AG09319 (cell line): ENCODE results near the gene QRICH1.
"Not testable (repeated sequence)": the region's sequence is repeated elsewhere in the genome, so short reads cannot be mapped to it uniquely, and the experiment has no call there.

Experiments used
- DNase-seq: peaks from one replicate; pipeline ENCODE4 v3.0.0-alpha.2; 2010; ENCODE audit warnings: low read depth; ENCODE audit errors: extremely low read depth
- CTCF ChIP-seq: IDR thresholded peaks from 2 replicates; pipeline ENCODE4 v1.5.1; 2011; ENCODE audit warnings: low read depth, mild to moderate bottlenecking, inconsistent platforms, low read length, moderate library complexity

Gene QRICH1

GRCh38 chr3:49015765-49016164 lies 78.1 kb downstream of the QRICH1 start:
- no peak for TF ChIP-seq CTCF

GRCh38 chr3:49015072-49015471 lies 78.8 kb downstream of the QRICH1 start:
- no peak for TF ChIP-seq CTCF

More at GRCh38 chr3:49015765-49016164, 78.1 kb downstream of the QRICH1 start:
- DNase-seq, result no peak

DNA sequence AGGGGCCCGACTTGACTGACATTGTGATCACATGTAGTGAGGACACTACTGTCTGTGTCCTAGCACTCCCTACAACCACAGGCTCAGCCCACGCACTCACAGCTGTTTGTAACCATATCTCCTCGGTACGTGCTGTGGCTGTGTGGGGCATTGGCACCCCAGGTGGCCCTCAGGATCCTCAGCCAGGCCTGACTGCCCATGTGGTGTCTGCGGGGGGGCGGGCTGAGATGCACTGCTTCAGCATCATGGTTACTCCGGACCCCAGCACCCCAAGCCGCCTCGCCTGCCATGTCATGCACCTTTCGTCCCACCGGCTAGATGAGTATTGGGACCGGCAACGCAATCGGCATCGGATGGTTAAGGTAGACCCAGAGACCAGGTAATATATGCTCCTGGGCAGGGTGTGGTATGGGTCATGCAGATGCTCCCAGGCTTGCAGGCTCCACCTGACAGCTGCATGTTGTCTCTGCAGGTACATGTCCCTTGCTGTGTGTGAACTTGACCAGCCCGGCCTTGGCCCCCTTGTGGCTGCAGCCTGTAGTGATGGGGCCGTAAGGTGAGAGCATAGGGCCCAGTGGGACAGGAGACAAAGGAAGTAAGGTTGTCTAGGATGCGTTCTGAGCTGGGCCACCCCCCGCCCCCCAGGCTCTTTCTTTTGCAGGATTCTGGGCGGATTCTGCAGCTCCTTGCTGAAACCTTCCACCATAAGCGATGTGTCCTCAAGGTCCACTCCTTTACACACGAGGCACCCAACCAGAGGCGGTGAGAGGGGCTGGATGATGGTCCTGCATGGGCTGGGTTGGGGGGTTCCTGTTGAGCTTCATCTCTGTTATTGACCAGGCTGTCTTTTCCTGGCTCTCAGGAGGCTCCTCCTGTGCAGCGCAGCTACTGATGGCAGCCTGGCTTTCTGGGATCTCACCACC lies 79.9 kb downstream of the QRICH1 start:
- TF ChIP-seq CTCF, result peak; percentile 58

More at GRCh38 chr3:49015072-49015471, 78.8 kb downstream of the QRICH1 start:
- no peak for DNase-seq

DNA sequence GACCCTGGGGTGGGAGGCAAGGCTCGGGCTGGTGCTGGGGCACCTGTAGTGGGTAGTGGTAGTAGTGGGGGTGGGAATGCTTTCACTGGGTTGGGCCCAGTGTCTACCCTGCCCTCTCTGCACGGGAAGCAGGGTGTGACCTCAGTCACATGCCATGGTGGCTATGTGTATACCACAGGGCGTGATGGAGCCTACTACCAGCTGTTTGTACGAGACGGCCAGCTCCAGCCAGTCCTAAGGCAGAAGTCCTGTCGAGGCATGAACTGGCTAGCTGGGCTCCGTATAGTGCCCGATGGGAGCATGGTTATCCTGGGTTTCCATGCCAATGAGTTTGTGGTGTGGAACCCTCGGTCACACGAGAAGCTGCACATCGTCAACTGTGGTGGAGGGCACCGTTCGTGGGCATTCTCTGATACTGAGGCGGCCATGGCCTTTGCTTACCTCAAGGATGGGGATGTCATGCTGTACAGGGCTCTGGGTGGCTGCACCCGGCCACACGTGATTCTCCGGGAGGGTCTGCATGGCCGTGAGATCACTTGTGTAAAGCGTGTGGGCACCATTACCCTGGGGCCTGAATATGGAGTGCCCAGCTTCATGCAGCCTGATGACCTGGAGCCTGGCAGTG lies 80.6 kb downstream of the QRICH1 start:
- DNase-seq, result no peak
- no peak for TF ChIP-seq CTCF

More for the DNA sequence above, 79.9 kb downstream of the QRICH1 start:
- DNase-seq, result no peak

GRCh38 chr3:49012441-49013017 lies 81.3 kb downstream of the QRICH1 start:
- no peak for TF ChIP-seq CTCF
- no peak for DNase-seq

DNA sequence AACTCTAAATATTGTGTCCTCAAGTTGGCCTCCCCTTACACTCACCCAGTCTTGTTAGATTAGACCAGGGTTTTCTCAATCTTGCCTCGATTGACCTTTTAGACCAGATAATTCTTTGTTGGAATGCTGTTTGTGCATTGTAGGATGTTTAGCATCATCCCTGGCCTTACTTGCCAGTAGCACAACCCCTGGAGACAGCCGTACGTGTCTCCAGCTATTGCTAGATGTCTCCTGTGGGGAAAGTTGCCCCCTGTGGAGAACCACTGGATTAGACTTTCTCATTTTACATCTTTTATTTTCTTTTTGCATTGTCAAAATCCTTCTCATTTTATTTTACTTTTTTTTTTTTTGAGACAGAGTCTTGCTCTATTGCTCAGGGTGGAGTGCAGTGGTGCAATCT lies 84.5 kb downstream of the QRICH1 start:
- no peak for TF ChIP-seq CTCF
- no peak for DNase-seq

- DNase-seq, result not testable (repeated sequence)
Observed at GRCh38 chr3:49008627-49009026, 85.2 kb downstream of the QRICH1 start.
